Mucosa of stomach (tissue), 1 donor: ENCODE results near the gene MS4A10.

Experiments used
- H3K27me3 ChIP-seq: one replicate; pipeline ENCODE4 v1.7.0; 2013; ENCODE audit warnings: mild to moderate bottlenecking, low read length; ENCODE audit not compliant: control insufficient read depth, insufficient read depth
- H3K36me3 ChIP-seq: one replicate; pipeline ENCODE4 v1.7.0; 2013; ENCODE audit warnings: low read length; ENCODE audit not compliant: control insufficient read depth, insufficient read depth
- H3K4me1 ChIP-seq: one replicate; pipeline ENCODE4 v1.7.0; 2013; ENCODE audit warnings: mild to moderate bottlenecking, low read length; ENCODE audit not compliant: control insufficient read depth, insufficient read depth
- H3K4me3 ChIP-seq: one replicate; pipeline ENCODE4 v1.7.0; 2013; ENCODE audit warnings: low read length
- H3K9ac ChIP-seq: one replicate; pipeline ENCODE4 v1.7.0; 2013; ENCODE audit warnings: mild to moderate bottlenecking, low read length, moderate library complexity
- H3K9me3 ChIP-seq: one replicate; pipeline ENCODE4 v1.7.0; 2013; ENCODE audit warnings: mild to moderate bottlenecking, low read length, moderate library complexity; ENCODE audit not compliant: control insufficient read depth
- donor health status: Pancreatic carcinoma.

The MS4A10 gene

GRCh38 chr11:60785136-60785535 lies at the start of gene MS4A10:
Gene MS4A10, plus strand, starts transcription at chr11:60785333. Its CDS starts 5,003 bp downstream, at chr11:60790336.
- Histone ChIP-seq H3K36me3 (no peaks in the 10 kb centered on the region), H3K9ac (no peak within 1 kb of the TSS), H3K4me3 (no peak within 1 kb of the TSS), H3K4me1 (no peaks in the 10 kb centered on the region), H3K9me3 (no peaks in the 10 kb centered on the region), H3K27me3 (no peaks in the 10 kb centered on the region)

GRCh38 chr11:60739114-60739513 lies 46.0 kb upstream of the MS4A10 start:
- Histone ChIP-seq H3K4me1 (no peaks in the 10 kb centered on the region), H3K4me3 (no peak overlapping the region), H3K27me3 (peaks cover 4% of the 10 kb centered on the region), H3K9ac (no peak overlapping the region), H3K9me3 (no peaks in the 10 kb centered on the region), H3K36me3 (no peaks in the 10 kb centered on the region)

GRCh38 chr11:60740573-60740972 lies 44.6 kb upstream of the MS4A10 start:
- no peaks in the 10 kb centered on the region for H3K4me1 ChIP-seq
- H3K4me3 ChIP-seq, result no peak overlapping the region
- H3K36me3 ChIP-seq, result no peaks in the 10 kb centered on the region
- no peak overlapping the region for H3K9ac ChIP-seq
- H3K27me3 ChIP-seq, result peaks cover 4% of the 10 kb centered on the region
- no peaks in the 10 kb centered on the region for H3K9me3 ChIP-seq

- Histone ChIP-seq H3K4me1 (no peaks in the 10 kb centered on the region), H3K4me3 (no peak overlapping the region), H3K36me3 (no peaks in the 10 kb centered on the region), H3K27me3 (peaks cover 4% of the 10 kb centered on the region), H3K9me3 (no peaks in the 10 kb centered on the region), H3K9ac (no peak overlapping the region)
Measured at GRCh38 chr11:60741421-60741820, 43.7 kb upstream of the MS4A10 start.

GRCh38 chr11:60743058-60743457 lies 42.1 kb upstream of the MS4A10 start:
- Histone ChIP-seq H3K4me1 (no peaks in the 10 kb centered on the region), H3K9ac (no peak overlapping the region), H3K4me3 (no peak overlapping the region), H3K9me3 (no peaks in the 10 kb centered on the region), H3K27me3 (no peaks in the 10 kb centered on the region), H3K36me3 (no peaks in the 10 kb centered on the region)

GRCh38 chr11:60744114-60744513 lies 41.0 kb upstream of the MS4A10 start:
- Histone ChIP-seq H3K4me1 (no peaks in the 10 kb centered on the region), H3K4me3 (no peak overlapping the region), H3K36me3 (no peaks in the 10 kb centered on the region), H3K9ac (no peak overlapping the region), H3K27me3 (no peaks in the 10 kb centered on the region), H3K9me3 (no peaks in the 10 kb centered on the region)

- Histone ChIP-seq H3K27me3 (no peaks in the 10 kb centered on the region), H3K36me3 (no peaks in the 10 kb centered on the region), H3K4me3 (no peak overlapping the region), H3K9me3 (no peaks in the 10 kb centered on the region), H3K9ac (no peak overlapping the region), H3K4me1 (no peaks in the 10 kb centered on the region)
Measured at GRCh38 chr11:60747359-60747873, 37.7 kb upstream of the MS4A10 start.

- H3K9ac ChIP-seq, result no peak overlapping the region
- no peaks in the 10 kb centered on the region for H3K27me3 ChIP-seq
- H3K36me3 ChIP-seq, result no peaks in the 10 kb centered on the region
- H3K4me3 ChIP-seq, result no peak overlapping the region
- H3K4me1 ChIP-seq, result peaks cover 4% of the 10 kb centered on the region
- H3K9me3 ChIP-seq, result no peaks in the 10 kb centered on the region
Measured at GRCh38 chr11:60748225-60748624, 36.9 kb upstream of the MS4A10 start.

- Histone ChIP-seq H3K4me1 (peaks cover 8% of the 10 kb centered on the region), H3K36me3 (no peaks in the 10 kb centered on the region), H3K4me3 (no peak overlapping the region), H3K9ac (no peak overlapping the region), H3K27me3 (no peaks in the 10 kb centered on the region), H3K9me3 (no peaks in the 10 kb centered on the region)
Measured at GRCh38 chr11:60748821-60749220, 36.3 kb upstream of the MS4A10 start.

GRCh38 chr11:60750911-60751310 lies 34.2 kb upstream of the MS4A10 start:
- peaks cover 8% of the 10 kb centered on the region for H3K4me1 ChIP-seq
- H3K36me3 ChIP-seq, result no peaks in the 10 kb centered on the region
- no peak overlapping the region for H3K9ac ChIP-seq
- H3K27me3 ChIP-seq, result no peaks in the 10 kb centered on the region
- H3K4me3 ChIP-seq, result no peak overlapping the region
- H3K9me3 ChIP-seq, result no peaks in the 10 kb centered on the region

- Histone ChIP-seq H3K9me3 (no peaks in the 10 kb centered on the region), H3K4me1 (peaks cover 15% of the 10 kb centered on the region), H3K9ac (no peak overlapping the region)
Measured at GRCh38 chr11:60753309-60753708, 31.8 kb upstream of the MS4A10 start.

GRCh38 chr11:60754887-60755286 lies 30.2 kb upstream of the MS4A10 start:
- H3K9ac ChIP-seq, result no peak overlapping the region
- H3K4me3 ChIP-seq, result no peak overlapping the region
- H3K4me1 ChIP-seq, result peaks cover 15% of the 10 kb centered on the region
- H3K36me3 ChIP-seq, result no peaks in the 10 kb centered on the region
- H3K9me3 ChIP-seq, result no peaks in the 10 kb centered on the region
- H3K27me3 ChIP-seq, result no peaks in the 10 kb centered on the region

More at GRCh38 chr11:60753309-60753708, 31.8 kb upstream of the MS4A10 start:
- no peaks in the 10 kb centered on the region for H3K27me3 ChIP-seq
- H3K4me3 ChIP-seq, result no peak overlapping the region
- H3K36me3 ChIP-seq, result no peaks in the 10 kb centered on the region
